Measurements from ENCODE around the gene BTAF1. TPM values are rescaled to one million over a fixed set of nuclear protein-coding genes. Genes with fewer than 3 reads are reported as not detected.

Gene BTAF1
- total RNA-seq, 2 donors from 2014 or later = 11.8 to 12.7 TPM

DNA sequence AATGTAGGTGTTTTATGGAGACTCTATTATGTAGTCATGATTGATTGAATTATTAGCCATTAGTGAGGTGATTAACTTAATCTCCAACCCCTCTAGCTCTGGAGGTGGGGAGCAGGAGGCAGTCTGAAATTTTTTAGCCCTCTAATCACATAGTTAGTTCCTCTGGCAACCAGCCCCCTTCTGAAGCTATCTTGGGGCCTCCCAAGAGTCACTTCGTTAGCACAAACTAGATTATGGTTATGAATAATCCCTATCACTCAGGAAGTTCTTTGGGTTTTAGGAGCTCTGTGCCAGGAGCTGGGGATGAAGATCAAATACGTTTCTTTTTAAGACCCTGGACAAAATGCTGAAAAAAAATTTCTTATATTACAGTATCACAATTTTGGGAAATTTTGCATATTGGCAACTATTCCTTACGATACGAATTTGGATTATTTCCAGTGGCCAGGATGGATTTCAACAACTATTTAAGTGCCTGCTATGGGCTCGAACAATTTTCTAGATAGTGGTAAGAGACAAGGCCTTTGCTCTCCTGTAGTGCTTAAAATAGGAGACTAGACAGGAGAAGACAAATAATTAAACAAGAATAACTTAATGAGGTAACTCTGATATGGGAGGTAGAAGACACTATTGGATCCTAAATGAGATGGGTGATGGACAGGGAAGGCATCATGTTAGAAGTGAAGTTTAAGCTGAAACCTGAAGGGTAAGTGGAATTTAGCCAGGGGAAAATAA is 52.9 kb downstream of the BTAF1 start:
- no peak for TF ChIP-seq CTCF (IDR thresholded peaks at IDR 0.05)
- Histone ChIP-seq H3K9me3 (no peaks in the 10 kb centered on the region), H3K4me3 (no peak overlapping the region), H3K27me3 (no peaks in the 10 kb centered on the region), H3K4me1 (peaks cover 0 to 3% of the 10 kb centered on the region in 2 donors), H3K27ac (peak overlapping the region in 1 of 2 donors; percentile 6), H3K36me3 (peaks cover 6% of the 10 kb centered on the region)
- no peak for DNase-seq (ENCODE audit: low spot score)

DNA sequence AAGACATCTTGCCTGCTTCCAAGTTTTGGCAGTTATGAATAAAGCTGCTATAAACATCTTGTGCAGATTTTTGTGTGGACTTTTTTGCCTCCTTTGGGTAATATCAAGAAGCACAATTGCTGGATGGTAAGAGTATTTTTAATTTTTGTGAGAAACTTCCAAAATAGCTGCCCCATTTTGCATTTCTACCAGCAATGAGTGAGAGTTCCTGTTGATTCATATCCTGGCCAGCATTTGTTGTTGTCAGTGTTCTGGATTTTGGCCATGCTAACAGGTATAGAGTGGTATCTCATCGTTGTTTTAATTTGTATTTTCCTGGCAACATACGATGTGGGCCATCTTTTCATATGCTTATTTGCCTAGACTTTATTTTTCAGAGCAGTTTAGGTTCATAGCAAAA is 53.9 kb downstream of the BTAF1 start:
- peaks cover 13% of the 10 kb centered on the region for H3K36me3 ChIP-seq
- no peak for DNase-seq (ENCODE audit: low spot score)
- H3K27ac ChIP-seq = no peak overlapping the region
- no peaks in the 10 kb centered on the region for H3K9me3 ChIP-seq
- TF ChIP-seq CTCF (IDR thresholded peaks at IDR 0.05) = no peak
- H3K4me3 ChIP-seq = no peak overlapping the region
- no peaks in the 10 kb centered on the region for H3K27me3 ChIP-seq
- H3K4me1 ChIP-seq = peaks cover 0 to 3% of the 10 kb centered on the region in 2 donors

GRCh38 chr10:91978585-91978984 is 55.0 kb downstream of the BTAF1 start:
- H3K4me1 ChIP-seq = peaks cover 0 to 3% of the 10 kb centered on the region in 2 donors
- no peak for DNase-seq (ENCODE audit: low spot score)
- H3K4me3 ChIP-seq = no peak overlapping the region
- H3K27ac ChIP-seq = no peak overlapping the region
- H3K36me3 ChIP-seq = peaks cover 14% of the 10 kb centered on the region
- H3K9me3 ChIP-seq = no peaks in the 10 kb centered on the region
- no peaks in the 10 kb centered on the region for H3K27me3 ChIP-seq
- TF ChIP-seq CTCF (IDR thresholded peaks at IDR 0.05) = no peak

- no peak for TF ChIP-seq CTCF (IDR thresholded peaks at IDR 0.05)
- H3K27ac ChIP-seq = no peak overlapping the region
- no peak overlapping the region for H3K4me3 ChIP-seq
- H3K4me1 ChIP-seq = peaks cover 0 to 3% of the 10 kb centered on the region in 2 donors
- peaks cover 20% of the 10 kb centered on the region for H3K36me3 ChIP-seq
- no peaks in the 10 kb centered on the region for H3K9me3 ChIP-seq
- no peak for DNase-seq (ENCODE audit: low spot score)
- no peaks in the 10 kb centered on the region for H3K27me3 ChIP-seq
Measured at GRCh38 chr10:91980319-91980718, 56.7 kb downstream of the BTAF1 start.

GRCh38 chr10:91983416-91983815 is 59.8 kb downstream of the BTAF1 start:
- DNase-seq (ENCODE audit: low spot score) = no peak
- no peaks in the 10 kb centered on the region for H3K27me3 ChIP-seq
- H3K4me1 ChIP-seq = no peaks in the 10 kb centered on the region
- TF ChIP-seq CTCF (IDR thresholded peaks at IDR 0.05) = no peak
- H3K36me3 ChIP-seq = peaks cover 20% of the 10 kb centered on the region
- H3K9me3 ChIP-seq = no peaks in the 10 kb centered on the region
- H3K4me3 ChIP-seq = no peak overlapping the region
- H3K27ac ChIP-seq = peak overlapping the region in 1 of 2 donors; percentile 36
